ENCODE measurements around the gene FRMD6. TPM values are rescaled to one million over a fixed set of nuclear protein-coding genes. Genes with fewer than 3 reads are reported as not detected.

Gene FRMD6
- total RNA-seq: 10 to 100 TPM; 35.7 to 44.9 (median 37.5) TPM

DNA sequence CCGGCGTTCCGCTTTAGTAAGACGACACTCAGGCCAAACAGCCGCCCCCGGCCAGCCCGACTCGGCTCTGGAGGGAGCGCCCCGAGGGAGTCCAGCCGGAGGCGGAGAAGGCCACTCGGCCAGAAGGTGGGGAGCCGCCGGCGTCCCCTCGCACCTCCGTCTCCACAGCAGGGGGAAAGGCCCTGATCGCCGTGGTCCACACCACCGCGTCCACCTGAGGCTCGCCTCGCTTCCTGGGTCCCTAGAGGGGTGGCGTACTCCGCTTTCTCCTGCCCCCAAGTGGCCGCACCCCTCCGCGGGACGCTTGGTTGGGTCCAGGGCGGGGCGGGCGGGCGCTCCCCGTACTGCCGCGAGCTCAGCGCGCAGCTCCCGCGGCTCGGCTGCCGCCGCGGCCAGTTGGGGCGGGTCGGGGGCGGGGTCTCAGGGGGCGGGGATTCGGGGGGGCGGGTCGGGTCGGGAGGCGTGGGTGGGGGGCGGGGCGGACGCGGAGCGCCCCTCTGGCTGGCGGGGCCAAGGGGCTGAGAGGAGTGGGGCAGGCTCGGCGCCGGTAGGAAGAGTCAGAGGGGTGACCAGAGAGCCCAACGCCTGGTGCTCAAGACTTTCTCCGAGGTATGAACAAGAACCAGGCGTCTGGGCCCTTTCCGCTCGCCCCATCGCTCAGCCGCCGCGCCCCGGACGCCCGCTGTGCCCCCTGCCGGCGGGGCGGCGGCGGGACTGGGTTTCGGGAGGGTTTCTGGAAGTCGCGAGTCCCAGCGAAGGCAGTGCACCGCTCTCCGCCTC is at the start of gene FRMD6:
Gene FRMD6, plus strand, starts transcription at position 523 of the 780 bp plus-strand sequence. CDS start 37,927 bp downstream, outside the sequence.
- WGBS: no CpG with 5 or more reads among the region's 86 CpGs
- no peaks in the 10 kb centered on the region for H3K27me3 ChIP-seq
- peak; percentile 96 for DNase-seq (ENCODE audit: extremely low spot score)
- H3K36me3 ChIP-seq: no peaks in the 10 kb centered on the region
- TF ChIP-seq, protein P1, sequence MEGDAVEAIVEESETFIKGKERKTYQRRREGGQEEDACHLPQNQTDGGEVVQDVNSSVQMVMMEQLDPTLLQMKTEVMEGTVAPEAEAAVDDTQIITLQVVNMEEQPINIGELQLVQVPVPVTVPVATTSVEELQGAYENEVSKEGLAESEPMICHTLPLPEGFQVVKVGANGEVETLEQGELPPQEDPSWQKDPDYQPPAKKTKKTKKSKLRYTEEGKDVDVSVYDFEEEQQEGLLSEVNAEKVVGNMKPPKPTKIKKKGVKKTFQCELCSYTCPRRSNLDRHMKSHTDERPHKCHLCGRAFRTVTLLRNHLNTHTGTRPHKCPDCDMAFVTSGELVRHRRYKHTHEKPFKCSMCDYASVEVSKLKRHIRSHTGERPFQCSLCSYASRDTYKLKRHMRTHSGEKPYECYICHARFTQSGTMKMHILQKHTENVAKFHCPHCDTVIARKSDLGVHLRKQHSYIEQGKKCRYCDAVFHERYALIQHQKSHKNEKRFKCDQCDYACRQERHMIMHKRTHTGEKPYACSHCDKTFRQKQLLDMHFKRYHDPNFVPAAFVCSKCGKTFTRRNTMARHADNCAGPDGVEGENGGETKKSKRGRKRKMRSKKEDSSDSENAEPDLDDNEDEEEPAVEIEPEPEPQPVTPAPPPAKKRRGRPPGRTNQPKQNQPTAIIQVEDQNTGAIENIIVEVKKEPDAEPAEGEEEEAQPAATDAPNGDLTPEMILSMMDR (IDR thresholded peaks at IDR 0.05): peak; percentile 73 to 84 (median 74)
- TF ChIP-seq EP300 (IDR thresholded peaks at IDR 0.05) (no peak), POLR2A (IDR thresholded peaks at IDR 0.05; ENCODE audit: low read depth) (peak; percentile 52), POLR2AphosphoS5 (IDR thresholded peaks at IDR 0.05) (peak; percentile 79 to 91)
- intact Hi-C loops (cut with DNase I): loop anchor here (2.0 to 5.0 kb wide), 3 partner anchors 104 to 369 kb away; no protein-coding TSS in a partner anchor
- peak within 1 kb of the TSS; percentile 91 to 97 (median 96) for H3K27ac ChIP-seq (replicated peaks in 1 of 4)
- no peaks in the 10 kb centered on the region for H3K9me3 ChIP-seq
- peak within 1 kb of the TSS; percentile 81 to 98 (median 88) for H3K4me3 ChIP-seq
- H3K4me1 ChIP-seq: peaks cover 18 to 52% (median 51%) of the 10 kb centered on the region in 4 donors

DNA sequence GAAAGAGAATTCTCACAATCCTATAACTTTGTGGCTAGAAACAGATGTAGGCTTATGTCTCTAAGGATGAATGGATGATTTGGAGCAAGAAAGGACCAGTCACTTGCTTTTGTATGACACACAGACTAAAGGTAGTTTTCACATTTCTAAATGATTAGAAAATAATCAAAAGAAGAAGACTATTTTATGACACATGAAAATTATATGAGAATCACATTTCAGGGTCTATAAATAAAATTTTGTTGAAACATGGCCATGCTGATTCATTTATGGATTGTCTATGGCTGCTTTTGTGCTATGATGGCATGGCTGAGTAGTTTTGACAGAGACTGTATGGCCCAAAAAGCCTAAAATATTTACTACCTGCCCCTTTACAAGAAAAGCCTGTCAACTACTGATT is 49.4 kb upstream of the FRMD6 start:
- Histone ChIP-seq H3K9me3 (no peaks in the 10 kb centered on the region), H3K36me3 (no peaks in the 10 kb centered on the region), H3K4me1 (peaks cover 0 to 29% (median 19%) of the 10 kb centered on the region in 4 donors), H3K4me3 (no peak overlapping the region), H3K27me3 (no peaks in the 10 kb centered on the region), H3K27ac (replicated peaks in 1 of 4) (no peak overlapping the region)
- no peak for TF ChIP-seq EP300 (IDR thresholded peaks at IDR 0.05)
- no peak for TF ChIP-seq POLR2A (IDR thresholded peaks at IDR 0.05; ENCODE audit: low read depth)
- TF ChIP-seq, protein P1 (IDR thresholded peaks at IDR 0.05): no peak
- TF ChIP-seq POLR2AphosphoS5 (IDR thresholded peaks at IDR 0.05): no peak
- intact Hi-C loops (cut with DNase I): no loop called here
- DNase-seq (ENCODE audit: extremely low spot score): no peak

DNA sequence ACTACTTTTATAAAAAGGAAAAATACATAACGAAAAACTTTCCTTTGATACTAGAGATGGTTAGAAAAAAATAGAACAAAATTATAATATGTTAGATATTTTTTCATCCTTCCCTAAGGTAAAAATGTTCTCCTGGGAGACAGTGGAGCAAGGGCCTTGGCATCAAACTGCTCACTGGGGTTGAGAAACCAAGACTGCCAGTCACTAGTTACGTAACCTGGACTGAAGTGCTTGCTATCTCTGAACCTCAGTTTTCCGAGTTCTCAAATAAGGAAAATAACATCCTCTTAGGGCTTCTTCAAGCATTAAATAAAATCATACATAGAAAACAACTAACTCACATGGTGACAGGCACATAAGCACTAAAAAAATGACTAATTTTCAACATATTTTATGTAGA is 48.2 kb upstream of the FRMD6 start:
- Histone ChIP-seq H3K27me3 (no peaks in the 10 kb centered on the region), H3K4me1 (peaks cover 0 to 25% (median 19%) of the 10 kb centered on the region in 4 donors), H3K36me3 (no peaks in the 10 kb centered on the region), H3K9me3 (no peaks in the 10 kb centered on the region), H3K4me3 (no peak overlapping the region), H3K27ac (replicated peaks in 1 of 4) (no peak overlapping the region)
- no peak for DNase-seq (ENCODE audit: extremely low spot score)
- TF ChIP-seq POLR2A (IDR thresholded peaks at IDR 0.05; ENCODE audit: low read depth): no peak
- no peak for TF ChIP-seq EP300 (IDR thresholded peaks at IDR 0.05)
- TF ChIP-seq, protein P1 (IDR thresholded peaks at IDR 0.05): no peak
- TF ChIP-seq POLR2AphosphoS5 (IDR thresholded peaks at IDR 0.05): no peak
- 94% methylated on average over 3 of the region's 3 CpGs for WGBS
- intact Hi-C loops (cut with DNase I): no loop called here

DNA sequence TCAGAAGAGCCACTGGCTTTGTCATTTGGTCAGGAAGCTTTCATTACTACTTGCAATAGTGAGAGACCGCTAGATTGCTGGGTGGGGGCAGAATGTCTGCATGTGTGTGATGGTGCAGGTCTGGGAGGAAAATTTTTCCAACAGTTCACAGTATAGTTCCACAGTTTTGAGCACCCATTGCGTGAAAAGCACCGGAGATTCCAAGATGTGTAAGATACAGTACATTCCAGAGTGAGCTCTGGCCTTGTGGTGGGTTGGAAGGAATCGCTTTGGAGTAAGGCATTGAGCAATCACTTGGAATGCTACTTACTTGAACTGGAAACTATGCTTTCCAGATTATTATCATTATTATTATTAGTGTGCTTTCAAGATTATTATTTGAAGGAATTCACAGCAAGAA is 47.6 kb upstream of the FRMD6 start:
- H3K36me3 ChIP-seq: no peaks in the 10 kb centered on the region
- WGBS: 90% methylated on average over 4 of the region's 4 CpGs
- intact Hi-C loops (cut with DNase I): no loop called here
- no peaks in the 10 kb centered on the region for H3K27me3 ChIP-seq
- no peak overlapping the region for H3K4me3 ChIP-seq
- TF ChIP-seq POLR2AphosphoS5 (IDR thresholded peaks at IDR 0.05) (no peak), POLR2A (IDR thresholded peaks at IDR 0.05; ENCODE audit: low read depth) (no peak), EP300 (IDR thresholded peaks at IDR 0.05) (no peak)
- TF ChIP-seq, protein P1 (IDR thresholded peaks at IDR 0.05): no peak
- no peak overlapping the region for H3K27ac ChIP-seq (replicated peaks in 1 of 4)
- DNase-seq (ENCODE audit: extremely low spot score): no peak
- no peaks in the 10 kb centered on the region for H3K9me3 ChIP-seq
- peaks cover 0 to 22% (median 19%) of the 10 kb centered on the region in 4 donors for H3K4me1 ChIP-seq

All from esophagus muscularis mucosa (tissue), 4 donors.